D721Med (cell line): ENCODE measurements around the gene HS3ST6.

Experiments
- DNase-seq: peaks from one replicate; pipeline ENCODE4 v3.0.0; 2011; ENCODE audit warnings: low spot score; ENCODE audit not compliant: insufficient read length
- FAIRE-seq: peaks from 2 replicates; lab custom pipeline; 2011; peaks lifted over from hg19 to GRCh38; lab: Jason Lieb, UNC
- CTCF ChIP-seq: IDR thresholded peaks from 2 replicates; pipeline ENCODE4 v1.5.1; 2012; ENCODE audit warnings: mild to moderate bottlenecking, control low read depth; ENCODE audit not compliant: insufficient read depth; ENCODE audit errors: missing control alignments

Gene HS3ST6

GRCh38 chr16:1919327-1919998 is 1.2 kb upstream of the HS3ST6 start:
- DNase-seq (no peak), FAIRE-seq (no peak)
- TF ChIP-seq CTCF, result no peak

- no peak for TF ChIP-seq CTCF
- no peak for FAIRE-seq
- no peak for DNase-seq
Observed at GRCh38 chr16:1917665-1918350, 407 bp downstream of the HS3ST6 start.

DNA sequence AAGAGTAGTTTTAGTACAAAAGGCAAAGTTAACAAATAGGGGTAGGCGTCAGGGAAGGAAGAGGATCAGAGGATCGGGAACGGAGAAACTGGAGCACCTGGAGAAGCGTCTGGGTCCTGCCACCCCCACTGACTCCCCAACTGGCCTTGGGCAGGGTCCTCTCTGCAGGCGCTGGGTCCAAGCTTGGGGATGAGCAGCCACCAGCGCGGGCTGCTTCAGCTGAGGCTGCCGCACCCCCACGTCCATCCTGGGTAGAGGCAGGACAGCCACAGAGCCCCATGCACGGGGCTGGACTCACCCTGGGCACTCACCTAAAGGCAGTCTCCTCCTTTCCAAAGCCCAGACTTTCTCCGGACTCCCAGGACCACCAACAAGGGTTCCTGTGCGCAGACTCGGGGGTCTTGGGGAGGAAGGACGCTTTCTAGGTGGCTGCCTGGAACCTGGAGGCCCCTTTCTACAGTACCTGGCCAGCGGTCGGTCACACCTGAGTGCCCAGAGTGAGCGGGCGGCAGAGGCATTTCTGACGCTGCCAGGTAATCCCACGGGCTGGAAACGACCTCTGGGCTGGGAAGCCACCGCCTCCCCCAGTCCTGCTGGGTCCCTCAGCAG is 1.1 kb downstream of the HS3ST6 start:
- no peak for TF ChIP-seq CTCF
- no peak for DNase-seq
- no peak for FAIRE-seq

DNA sequence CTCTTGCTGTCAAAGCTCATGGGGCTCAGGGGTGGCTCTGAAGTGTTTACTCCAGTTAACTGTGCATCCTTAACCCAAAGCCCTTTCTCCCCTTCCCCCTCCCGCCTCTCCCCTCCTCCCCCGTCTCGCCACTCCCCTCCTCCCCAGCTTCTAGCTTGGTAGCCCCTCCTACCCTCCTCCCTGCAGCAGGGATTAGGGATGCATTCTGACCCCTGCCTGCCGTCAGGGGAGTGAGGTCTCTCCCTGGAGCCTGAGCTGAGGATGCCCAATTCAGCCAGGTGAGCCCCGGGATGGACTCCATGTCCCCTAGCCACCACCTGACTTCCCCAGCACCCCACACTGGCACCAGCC is 1.6 kb downstream of the HS3ST6 start:
- TF ChIP-seq CTCF, result no peak
- no peak for DNase-seq
- FAIRE-seq, result no peak

DNA sequence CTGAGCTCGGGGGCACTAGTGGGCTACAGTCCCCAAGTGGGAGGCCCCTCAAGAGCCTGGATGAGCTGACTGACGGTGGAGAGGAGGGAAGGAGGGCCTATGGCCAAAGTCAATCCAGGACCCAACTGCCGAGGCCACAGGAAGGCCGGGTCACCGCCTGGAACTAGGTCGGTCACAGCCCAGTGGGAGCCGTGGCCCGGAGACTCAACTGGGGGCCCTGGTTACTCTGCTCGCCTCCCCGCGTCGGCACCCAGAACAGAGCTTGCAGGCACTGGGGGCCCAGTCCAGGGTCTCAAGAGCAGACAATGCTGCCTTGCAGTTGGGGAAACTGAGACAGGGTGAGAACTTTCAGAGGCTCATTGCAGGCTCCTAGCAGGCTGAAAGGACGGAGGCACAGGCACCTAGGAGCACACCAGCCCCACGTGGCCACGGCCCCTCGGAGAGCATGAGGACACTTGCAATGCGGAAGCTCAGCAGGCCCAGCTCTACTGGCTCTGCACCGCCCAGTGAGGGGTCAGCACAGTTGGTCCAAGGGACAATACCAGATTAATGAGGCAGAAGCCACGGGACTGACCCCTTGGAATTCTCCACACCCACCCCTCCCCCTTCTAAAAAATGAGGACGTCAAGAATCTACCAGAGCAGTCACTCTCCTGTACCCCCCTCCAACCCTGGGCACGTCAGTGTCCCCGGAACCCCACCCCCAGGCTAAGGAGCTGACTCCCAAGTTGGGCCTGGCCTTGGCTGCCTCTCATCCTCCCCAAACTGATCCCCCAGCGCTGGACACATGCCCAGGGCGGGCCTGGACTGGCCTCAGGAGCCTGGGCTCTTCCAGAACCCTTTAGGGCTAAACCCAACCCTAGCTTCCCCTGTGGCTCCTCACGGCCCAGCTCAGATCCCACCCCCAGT is 2.2 kb downstream of the HS3ST6 start:
- no peak for DNase-seq
- no peak for TF ChIP-seq CTCF
- FAIRE-seq, result no peak

DNA sequence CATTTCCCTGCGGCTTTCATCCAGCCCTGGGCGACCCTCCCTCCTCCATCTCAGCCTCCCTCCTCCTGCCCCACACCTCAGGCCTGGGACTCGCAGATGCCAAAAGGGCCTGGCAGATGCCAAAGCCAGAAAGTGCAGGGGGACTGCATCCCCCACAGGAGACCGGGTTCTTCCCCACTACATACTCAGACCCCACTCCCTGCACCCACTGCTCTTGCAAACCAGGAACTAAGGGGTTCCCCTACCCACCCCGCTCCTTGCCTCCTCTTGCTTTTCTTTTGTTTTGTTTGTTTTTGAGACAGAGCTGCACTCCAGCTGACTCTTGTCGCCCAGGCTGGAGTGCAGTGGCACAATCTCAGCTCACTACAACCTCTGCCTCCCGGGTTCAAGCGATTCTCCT is 3.2 kb downstream of the HS3ST6 start:
- TF ChIP-seq CTCF, result no peak
- no peak for FAIRE-seq
- DNase-seq, result no peak
